GM19455 (cell line): Measurements from ENCODE around the gene CORO2A.

Experiments
- ATAC-seq: cut with Tn5 transposase; IDR thresholded peaks from one replicate; pipeline ENCODE4 v1.9.1; 2021; ENCODE audit not compliant: unreplicated experiment

The CORO2A gene

DNA sequence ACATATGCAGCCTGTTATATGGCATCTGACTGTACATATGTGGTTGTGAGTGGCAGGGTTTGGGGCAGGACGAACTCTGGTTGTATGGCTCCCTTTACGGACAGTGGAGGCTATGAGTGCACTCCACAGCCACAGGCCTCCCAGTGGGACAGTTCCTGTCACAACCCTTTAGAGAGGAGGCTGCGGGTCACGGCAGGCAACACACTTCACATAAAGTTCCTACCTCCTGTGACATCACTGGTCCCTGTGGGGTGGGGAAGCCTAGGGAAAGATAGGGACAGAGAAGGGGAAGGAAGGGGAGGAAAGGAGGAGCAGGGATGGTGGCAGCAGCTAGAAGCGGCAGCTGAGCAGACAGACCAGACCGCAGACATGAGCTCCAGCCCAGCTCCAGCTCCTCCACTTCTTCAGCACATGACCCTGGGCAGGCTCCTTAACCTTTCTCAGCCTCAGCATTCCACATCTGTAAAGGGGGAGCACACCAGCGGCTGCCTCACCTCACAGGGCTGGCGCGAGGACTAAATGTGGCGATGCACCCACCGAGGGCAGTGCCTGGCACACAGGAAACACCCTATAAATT, 27.4 kb upstream of the CORO2A start:
- no peak for ATAC-seq

GRCh38 chr9:98219364-98219716, 26.9 kb upstream of the CORO2A start:
- ATAC-seq = no peak

- ATAC-seq = no peak
Observed at GRCh38 chr9:98218562-98219363, 26.3 kb upstream of the CORO2A start.

DNA sequence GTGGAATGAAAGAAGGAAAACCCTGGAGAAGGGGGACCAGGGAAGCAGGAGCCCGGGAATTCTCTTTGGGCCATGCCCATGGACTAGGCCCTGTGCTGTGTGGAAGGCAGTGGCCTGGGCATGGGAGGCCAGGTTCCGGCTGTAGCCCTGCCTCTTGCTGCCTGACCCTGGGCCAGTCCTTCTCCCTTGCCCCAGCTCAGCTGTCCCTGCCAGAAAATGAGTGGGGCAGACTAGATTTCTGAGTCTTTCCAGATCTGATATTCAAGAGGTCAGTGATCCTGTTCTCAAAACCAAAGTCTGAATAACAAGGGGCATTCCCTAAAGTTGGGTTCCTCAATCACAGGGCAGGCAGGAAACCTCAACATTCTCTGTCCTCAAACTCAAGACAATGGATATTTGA, 24.8 kb upstream of the CORO2A start:
- no peak for ATAC-seq

GRCh38 chr9:98216391-98216790, 24.0 kb upstream of the CORO2A start:
- ATAC-seq = no peak

DNA sequence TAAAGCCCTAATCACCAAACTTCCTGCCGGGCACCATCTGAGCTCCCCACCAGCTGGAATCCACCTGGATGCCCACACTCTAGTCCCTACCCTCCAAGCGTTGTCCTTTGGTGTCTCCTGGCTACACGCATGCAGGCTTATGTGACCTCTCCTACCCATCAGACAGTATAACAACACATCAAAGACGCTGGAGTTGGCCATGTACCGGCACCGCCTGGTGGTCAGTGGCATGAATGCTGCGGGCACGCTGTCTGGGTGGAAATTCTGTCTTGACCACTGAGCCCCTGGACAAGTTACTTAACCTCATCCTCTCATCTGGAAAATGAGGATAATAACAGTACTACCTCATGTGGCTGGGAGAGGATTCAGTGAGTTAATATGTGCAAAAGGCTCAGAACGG, 23.4 kb upstream of the CORO2A start:
- no peak for ATAC-seq

DNA sequence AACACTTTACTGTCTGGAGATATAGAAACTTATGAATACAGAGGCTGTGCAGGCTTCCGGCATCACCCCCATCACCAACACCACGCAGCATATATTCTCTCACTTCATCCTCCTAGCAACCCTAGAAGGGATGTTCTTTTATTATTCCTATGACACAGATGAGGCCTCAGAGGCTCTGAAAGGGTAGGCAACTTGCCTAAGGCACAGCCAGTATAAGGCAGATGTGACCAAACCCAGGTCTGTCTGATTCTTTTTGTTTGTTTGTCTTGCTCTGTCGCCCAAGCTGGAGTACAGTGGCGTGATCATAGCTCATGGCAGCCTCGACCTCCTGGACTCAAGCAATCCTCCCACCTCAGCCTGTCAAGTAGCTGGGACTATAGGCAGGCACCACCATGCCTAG, 22.8 kb upstream of the CORO2A start:
- ATAC-seq = no peak

GRCh38 chr9:98214811-98215210, 22.4 kb upstream of the CORO2A start:
- no peak for ATAC-seq

GRCh38 chr9:98211260-98211659, 18.8 kb upstream of the CORO2A start:
- no peak for ATAC-seq

- ATAC-seq = no peak
Observed at GRCh38 chr9:98210435-98210834, 18.0 kb upstream of the CORO2A start.

- ATAC-seq = no peak
Observed at GRCh38 chr9:98209530-98209929, 17.1 kb upstream of the CORO2A start.

DNA sequence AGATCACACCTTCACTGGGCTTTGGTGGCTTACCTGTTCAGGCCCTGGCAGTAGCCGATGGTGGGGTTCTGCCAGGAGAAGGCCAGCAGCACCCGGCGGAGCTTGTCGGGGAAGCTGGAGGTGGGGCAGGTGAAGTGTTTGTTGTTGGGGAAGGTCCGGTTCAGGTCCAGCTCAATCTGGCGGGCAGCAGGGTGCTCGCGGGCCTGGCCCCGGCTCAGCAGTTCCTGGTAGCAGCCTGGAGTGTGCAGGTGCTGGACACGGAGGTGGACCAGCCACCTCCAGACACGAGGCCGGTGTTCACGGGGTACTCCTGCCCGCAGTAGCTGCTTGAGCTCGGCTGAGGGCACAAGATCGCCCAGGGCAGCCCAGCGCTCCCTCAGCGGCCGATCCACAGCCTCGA, 16.2 kb upstream of the CORO2A start:
- no peak for ATAC-seq

DNA sequence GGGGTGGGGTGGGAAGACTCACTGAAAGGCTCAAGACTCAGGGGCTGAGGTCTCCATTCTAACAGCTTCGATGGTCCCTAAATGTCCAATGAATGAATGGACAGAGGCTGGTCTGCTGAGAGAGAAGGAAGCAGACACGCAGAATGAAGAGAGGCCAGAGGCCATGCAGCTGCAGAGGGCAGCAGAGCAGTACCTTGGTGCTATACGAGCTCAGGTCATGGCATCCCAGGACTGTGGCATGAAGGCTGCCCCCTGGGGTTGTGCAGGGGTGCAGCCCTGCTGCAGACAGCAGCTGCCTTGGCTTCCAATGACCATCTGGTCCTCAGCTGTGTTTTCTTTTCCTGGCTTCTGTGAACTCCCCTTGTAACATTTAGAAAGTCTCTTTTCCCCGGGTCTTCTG, 15.2 kb upstream of the CORO2A start:
- no peak for ATAC-seq

GRCh38 chr9:98206754-98207153, 14.3 kb upstream of the CORO2A start:
- ATAC-seq = no peak

- ATAC-seq = no peak
Observed at GRCh38 chr9:98204692-98205091, 12.3 kb upstream of the CORO2A start.

GRCh38 chr9:98203153-98203552, 10.7 kb upstream of the CORO2A start:
- no peak for ATAC-seq

GRCh38 chr9:98202252-98202651, 9.8 kb upstream of the CORO2A start:
- ATAC-seq = no peak

DNA sequence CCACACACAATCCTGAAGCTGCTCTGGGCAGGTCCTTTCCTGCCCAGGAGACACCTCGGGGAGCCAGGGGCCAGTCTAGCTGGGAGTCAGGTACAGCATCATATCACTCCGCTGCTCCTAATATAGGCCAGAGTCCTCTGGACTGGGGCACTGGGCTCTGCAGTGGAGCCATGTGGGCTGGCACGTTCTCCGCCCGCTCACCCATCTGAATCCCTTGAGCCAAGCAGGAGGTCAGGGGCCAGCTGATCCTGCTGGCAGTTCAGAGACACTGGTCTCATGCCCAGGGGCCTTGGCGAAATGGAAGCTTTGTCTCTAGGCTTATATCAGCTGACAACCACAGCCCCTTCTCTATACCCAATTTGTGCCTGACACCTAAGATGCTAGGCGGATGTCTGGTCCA, 9.3 kb upstream of the CORO2A start:
- ATAC-seq = no peak

DNA sequence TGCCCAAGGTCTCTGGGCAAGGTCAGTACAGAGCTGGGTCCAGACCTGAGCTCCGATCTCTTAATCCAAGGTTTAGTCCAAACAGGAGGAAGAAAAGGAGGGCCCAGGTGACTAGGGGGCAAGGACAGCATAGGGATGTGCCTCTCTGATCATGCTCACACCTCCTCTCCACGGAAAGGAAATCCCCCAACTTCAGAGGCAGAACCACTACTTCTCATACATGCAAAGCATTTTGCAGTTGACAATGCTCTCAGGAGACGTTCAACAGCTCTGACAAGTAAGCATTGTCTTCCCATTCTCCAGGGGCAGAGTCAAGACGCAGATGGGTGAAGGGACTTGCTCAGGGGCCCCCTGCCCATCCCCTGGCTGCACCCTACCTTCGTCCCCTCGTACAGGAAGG, 8.7 kb upstream of the CORO2A start:
- ATAC-seq = no peak

DNA sequence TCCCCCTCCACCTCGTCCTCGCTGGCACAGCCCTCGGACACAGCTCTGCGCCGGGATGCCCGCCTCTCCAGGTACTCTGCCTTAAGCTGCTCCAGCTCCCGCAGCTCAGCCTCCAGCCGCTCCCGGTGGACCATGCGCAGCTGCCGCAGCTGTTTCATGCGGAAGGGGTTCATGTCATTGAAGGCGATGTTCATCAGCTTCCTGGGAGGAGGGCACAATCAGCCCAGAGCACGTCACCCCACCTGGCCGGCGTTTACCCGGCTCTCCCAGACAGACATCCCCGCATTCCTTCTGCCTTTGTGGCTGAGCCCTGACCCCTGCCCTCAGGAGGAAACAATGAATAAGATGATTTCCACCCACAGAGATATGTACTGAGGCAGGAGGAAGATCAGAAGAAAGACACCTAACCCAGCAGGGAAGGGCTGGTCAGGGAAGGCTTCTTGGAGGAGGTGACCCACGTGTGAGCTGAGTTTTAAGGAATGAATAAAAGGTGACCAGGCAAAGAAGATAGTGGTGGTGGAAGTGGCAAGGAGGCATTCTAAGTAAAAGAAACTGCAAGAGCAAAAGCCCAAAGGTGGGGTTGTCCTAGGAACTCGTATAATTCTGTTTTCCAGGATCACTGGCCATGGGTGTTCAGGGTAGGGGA, 7.1 kb upstream of the CORO2A start:
- ATAC-seq = no peak

- ATAC-seq = no peak
Observed at GRCh38 chr9:98195671-98196070, 3.2 kb upstream of the CORO2A start.

DNA sequence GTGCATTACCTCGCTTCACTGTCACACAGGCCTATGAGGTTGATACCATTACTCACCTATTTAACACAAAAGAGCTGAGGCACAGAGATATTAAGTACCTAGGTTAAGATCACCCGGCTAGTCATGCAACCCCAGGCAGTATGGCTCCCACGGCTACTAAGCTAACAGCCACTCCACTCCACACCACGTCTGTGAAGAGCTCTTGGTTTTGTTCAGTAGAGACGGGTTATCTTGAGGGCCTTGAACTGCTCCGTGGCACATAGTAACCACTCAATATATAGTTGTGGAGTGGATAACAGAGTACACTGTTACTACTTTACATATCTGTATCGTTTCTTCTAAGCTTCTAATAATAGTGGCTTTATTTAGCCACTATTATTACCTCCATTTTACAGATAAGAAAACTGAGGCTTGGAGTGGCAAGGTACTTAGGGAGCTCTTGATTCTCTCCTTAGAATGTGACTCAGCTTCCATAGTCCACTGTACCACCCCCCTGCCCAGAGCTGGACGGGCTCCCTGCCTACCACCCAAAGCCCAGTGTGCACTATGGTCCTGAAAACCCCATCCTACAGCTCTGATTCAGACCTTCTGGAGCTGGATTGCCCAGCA, 1.0 kb upstream of the CORO2A start:
- no peak for ATAC-seq
